Measurements from ENCODE around the gene CSHL1. TPM values are rescaled to one million over a fixed set of nuclear protein-coding genes. Genes with fewer than 3 reads are reported as not detected.
"Not testable (repeated sequence)": the region's sequence is repeated elsewhere in the genome, so short reads cannot be mapped to it uniquely, and the experiment has no call there.

The CSHL1 gene
- total and polyA plus RNA-seq, 9 of the 15 experiments (the other 6 are each of a cell fraction or from before 2014, with no cell fraction given), result not detected

DNA sequence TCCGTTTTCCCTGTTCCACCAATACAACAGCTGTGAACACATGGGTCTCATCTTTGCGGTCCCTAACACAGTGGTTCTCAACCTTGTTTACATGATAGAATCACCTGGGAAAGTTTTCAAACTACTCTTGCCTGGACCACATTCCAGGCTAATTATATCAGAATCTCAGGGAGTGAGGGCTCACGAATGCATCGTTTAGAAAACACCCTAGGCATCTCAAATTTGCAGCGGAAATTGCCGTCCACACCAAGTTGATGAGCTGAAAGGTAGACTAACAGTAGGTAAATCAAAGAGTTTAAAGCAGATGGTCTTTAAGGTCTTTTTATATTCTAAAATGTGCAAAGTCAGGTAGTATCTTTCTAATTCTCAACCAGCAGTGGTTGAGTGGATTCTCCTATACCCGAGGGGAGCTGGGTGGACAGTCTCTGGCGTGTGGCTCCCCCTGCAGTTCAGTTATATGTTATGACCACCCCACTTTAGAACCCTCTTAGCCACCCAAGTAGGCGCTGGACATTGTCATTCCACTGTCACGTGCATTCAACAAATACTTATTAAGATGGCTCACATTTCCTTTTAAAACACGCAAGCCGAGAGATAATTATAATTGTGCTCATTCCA lies 3.8 kb downstream of the CSHL1 start:
- BruUV-seq (replicated peaks); H2AFZ ChIP-seq (ENCODE audit: low read depth, low read length); H3K9ac ChIP-seq (ENCODE audit: insufficient read depth in 1 of 2, low read depth in 2 of 2, low read length in 2 of 2); in situ Hi-C loops (cut with MboI); H3K27ac ChIP-seq (ENCODE audit: extremely low read depth, low read depth, low read length); H3K4me3 ChIP-seq; H3K36me3 ChIP-seq (ENCODE audit: control insufficient read depth, insufficient read depth, low read length); H4K20me1 ChIP-seq (replicated peaks; ENCODE audit: control insufficient read depth, insufficient read depth, low read length); H3K4me2 ChIP-seq (ENCODE audit: insufficient read depth, low read length); H3K9me3 ChIP-seq (replicated peaks; ENCODE audit: control insufficient read depth, insufficient read depth, low read depth, low read length); H3K79me2 ChIP-seq (ENCODE audit: control insufficient read depth, insufficient read depth, low read length); H3K4me1 ChIP-seq (replicated peaks in 1 of 2; ENCODE audit: control insufficient read depth in 2 of 2, insufficient read depth in 2 of 2, low read length in 2 of 2); H3K9me1 ChIP-seq (ENCODE audit: control insufficient read depth, insufficient read depth, low read length): not testable (repeated sequence)
- POLR2A ChIA-PET, result interaction anchor here (0.6 to 1.3 kb wide), 2 partner anchors 187 to 238 kb away, joined by 3 read pairs; no protein-coding TSS in a partner anchor
- intact Hi-C loops (cut with micrococcal nuclease), result loop anchor here (10.0 kb wide), 1 partner anchor 508 kb away; no protein-coding TSS in a partner anchor
- TF ChIP-seq CTCF (IDR thresholded peaks at IDR 0.05 in 2 of 3, conservative IDR thresholded peaks at IDR 0.05 in 1 of 3; ENCODE audit: insufficient read depth in 2 of 3, low read depth in 1 of 3, low read length in 3 of 3) (peak; percentile 34 to 39 (median 37); a peak in 3 of 6 replicates), RAD21 (CRISPR knock-in tag; conservative IDR thresholded peaks at IDR 0.05 in 1 of 2, IDR thresholded peaks at IDR 0.05 in 1 of 2) (peak in 1 of 2 experiments; percentile 40; a peak in 2 of 4 replicates), CTCFL (IDR thresholded peaks at IDR 0.05; ENCODE audit: borderline replicate concordance, insufficient read depth, low read depth, low read length, poor library complexity, severe bottlenecking) (peak; percentile 16), ZNF316 (IDR thresholded peaks at IDR 0.05) (0 out of 2 replicates have a peak, but pooled peaks have one; percentile 27)
- peak; percentile 93 for ATAC-seq
- peaks cover 9 to 32% of the 10 kb centered on the region in 2 experiments; a peak in 4 of 5 replicates for H3K27me3 ChIP-seq (ENCODE audit: control insufficient read depth in 2 of 2, insufficient read depth in 2 of 2, low read length in 2 of 2)
- CTCF ChIA-PET (ENCODE audit: low intra/inter-chr PET ratio), result interaction anchor here (0.7 kb wide), 1 partner anchor 15 kb away, joined by 3 read pairs; no protein-coding TSS in a partner anchor
- peak in 3 of 4 experiments; percentile 27 to 60 (median 34) for DNase-seq (ENCODE audit: extremely low read depth in 1 of 4, low spot score in 3 of 4)
- WGBS (ENCODE audit: insufficient coverage, low coverage, missing lambda C conversion rate), result 42% methylated on average over 10 of the region's 12 CpGs
- FAIRE-seq, result peak; percentile 57

- H3K4me1 ChIP-seq (replicated peaks in 1 of 2; ENCODE audit: control insufficient read depth in 2 of 2, insufficient read depth in 2 of 2, low read length in 2 of 2); H3K36me3 ChIP-seq (ENCODE audit: control insufficient read depth, insufficient read depth, low read length); H2AFZ ChIP-seq (ENCODE audit: low read depth, low read length); FAIRE-seq; H3K4me2 ChIP-seq (ENCODE audit: insufficient read depth, low read length); H3K9me1 ChIP-seq (ENCODE audit: control insufficient read depth, insufficient read depth, low read length); H3K4me3 ChIP-seq; H3K9me3 ChIP-seq (replicated peaks; ENCODE audit: control insufficient read depth, insufficient read depth, low read depth, low read length); ATAC-seq; H3K9ac ChIP-seq (ENCODE audit: insufficient read depth in 1 of 2, low read depth in 2 of 2, low read length in 2 of 2); H3K27ac ChIP-seq (ENCODE audit: extremely low read depth, low read depth, low read length); in situ Hi-C loops (cut with MboI); H4K20me1 ChIP-seq (replicated peaks; ENCODE audit: control insufficient read depth, insufficient read depth, low read length); DNase-seq (ENCODE audit: extremely low read depth in 1 of 4, low spot score in 3 of 4); H3K79me2 ChIP-seq (ENCODE audit: control insufficient read depth, insufficient read depth, low read length); BruUV-seq (replicated peaks): not testable (repeated sequence)
- H3K27me3 ChIP-seq (ENCODE audit: control insufficient read depth in 2 of 2, insufficient read depth in 2 of 2, low read length in 2 of 2), result peaks cover 3 to 17% of the 10 kb centered on the region in 2 experiments; a peak in 4 of 5 replicates
- ChIA-PET POLR2A (interaction anchor here (0.6 kb wide), 1 partner anchor 242 kb away, joined by 4 read pairs; no protein-coding TSS in a partner anchor), CTCF (ENCODE audit: low intra/inter-chr PET ratio) (interaction anchor here (0.6 to 0.7 kb wide), 2 partner anchors 215 to 375 kb away, joined by 3 to 4 read pairs; no protein-coding TSS in a partner anchor)
- 28% methylated on average over 4 of the region's 8 CpGs for WGBS (ENCODE audit: insufficient coverage, low coverage, missing lambda C conversion rate)
- intact Hi-C loops (cut with micrococcal nuclease), result loop anchor here (10.0 kb wide), 1 partner anchor 510 kb away; no protein-coding TSS in a partner anchor
Measured at GRCh38 chr17:63904796-63905195, 6.3 kb downstream of the CSHL1 start.

Measured in K562 (cell line).